ENCODE data around the gene ACKR1.

The ACKR1 gene

GRCh38 chr1:159204161-159205141, at the start of gene ACKR1:
Gene ACKR1 (plus strand): TSS chr1:159204875. CDS start chr1:159204960, 85 bp downstream.
- no peak for DNase-seq

DNA sequence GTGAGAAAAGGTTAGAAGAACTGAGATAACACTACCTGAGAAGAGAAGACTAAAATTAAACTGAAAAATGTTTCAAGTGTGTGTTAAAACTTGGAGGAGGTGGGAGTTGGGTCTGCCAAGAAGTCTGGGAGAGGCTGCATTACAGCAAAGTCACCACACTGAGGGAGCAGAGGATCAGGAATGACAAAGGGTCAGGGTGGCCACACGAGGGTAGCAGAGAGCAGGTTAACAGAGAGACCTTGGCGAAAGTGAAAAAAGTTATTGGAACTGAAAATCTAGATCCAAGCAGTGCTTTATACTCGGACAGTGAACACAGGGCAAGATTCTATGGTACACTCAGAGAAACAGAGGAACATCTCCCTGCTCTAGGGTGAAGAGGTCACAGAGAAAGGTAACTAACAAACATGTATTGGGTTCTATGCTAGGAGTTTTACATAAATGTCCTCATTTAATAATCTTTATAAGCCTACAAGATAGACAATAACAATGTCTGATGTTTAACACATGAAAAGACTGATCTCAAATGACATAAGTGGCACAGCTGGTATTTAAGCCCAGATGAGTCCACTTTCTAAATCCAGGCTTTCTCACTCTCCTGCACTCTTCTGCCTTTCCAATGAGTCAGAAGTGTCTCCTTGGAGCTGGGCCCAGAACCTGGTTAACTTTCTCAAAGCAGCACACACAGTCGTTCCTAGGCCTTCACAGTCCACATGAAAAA, 43.5 kb upstream of the ACKR1 start:
- DNase-seq = peak; percentile 39 to 54

DNA sequence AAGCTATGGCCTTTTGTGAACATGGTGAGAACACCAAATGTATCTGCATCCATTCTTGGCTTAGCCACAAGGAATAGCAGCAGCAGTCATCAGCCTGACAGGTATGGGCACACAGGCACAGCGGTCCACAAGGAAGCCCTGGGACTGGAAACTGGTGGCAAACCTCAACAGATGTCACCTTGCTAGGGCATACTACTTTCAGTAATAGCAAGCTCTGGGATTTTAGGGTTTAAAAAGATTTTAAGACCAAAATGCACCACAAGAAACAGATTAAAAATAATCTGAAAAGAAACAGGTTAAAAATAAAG, 43.0 kb upstream of the ACKR1 start:
- no peak for DNase-seq

DNA sequence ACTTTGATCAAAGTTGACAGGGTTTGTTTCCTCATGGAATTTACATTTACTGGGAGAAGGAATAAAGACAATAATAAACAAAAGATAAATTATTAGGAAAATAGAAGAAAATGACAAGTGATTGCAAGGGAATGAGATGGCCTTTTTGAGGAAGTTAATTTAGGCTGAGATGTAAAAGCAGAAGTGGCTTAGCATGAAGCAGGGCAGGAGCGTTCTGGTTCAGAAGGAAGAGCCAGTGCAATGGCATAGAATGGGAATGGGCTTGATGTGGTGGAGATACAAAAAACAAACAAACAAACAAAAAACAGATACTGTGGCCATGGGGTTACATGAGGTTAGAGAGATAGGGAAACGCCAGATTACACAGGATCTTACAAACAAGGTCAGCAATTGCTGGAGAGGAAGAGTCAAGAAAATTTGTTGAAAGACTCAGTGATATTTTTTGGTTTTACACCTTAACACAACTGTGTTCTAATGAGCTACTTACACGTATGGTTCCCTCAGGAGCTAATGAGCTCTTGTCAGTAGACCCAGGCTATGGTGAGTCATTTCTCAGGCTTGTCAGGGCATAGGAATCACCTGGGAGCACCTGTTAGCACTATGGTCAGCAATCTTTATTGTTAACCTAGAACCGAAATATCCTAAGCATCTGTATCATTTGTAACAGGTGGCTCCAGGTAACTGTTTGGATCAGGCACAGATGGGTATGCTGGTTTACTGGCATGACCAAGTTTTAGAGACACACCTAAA, 42.0 kb upstream of the ACKR1 start:
- no peak for DNase-seq

- DNase-seq = no peak
These were observed 41.0 kb upstream of the ACKR1 start for GRCh38 chr1:159163614-159164228.

DNA sequence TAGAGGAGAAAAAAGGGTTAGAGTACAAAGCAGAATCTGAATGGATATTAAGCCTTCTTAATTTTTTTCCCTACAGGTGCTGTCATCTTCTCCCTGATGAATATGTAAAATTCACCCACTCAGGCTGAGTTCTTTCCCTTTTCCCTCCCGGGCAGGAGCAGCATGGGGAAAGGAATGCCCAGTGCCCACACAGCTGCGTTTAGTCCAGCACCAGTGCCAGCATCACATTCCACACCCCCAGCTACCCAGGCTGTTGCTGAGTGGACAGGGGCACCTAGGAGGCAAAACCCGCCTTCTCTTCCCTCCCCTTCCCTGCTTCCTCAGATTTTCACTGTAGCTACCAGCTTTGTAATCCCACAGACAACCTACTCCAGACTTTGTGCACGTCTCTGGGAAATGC, 36.6 kb upstream of the ACKR1 start:
- DNase-seq = no peak

GRCh38 chr1:159170639-159171038, 34.0 kb upstream of the ACKR1 start:
- no peak for DNase-seq

- no peak for DNase-seq
These were observed 33.4 kb upstream of the ACKR1 start, which contains the start of gene CADM3 for GRCh38 chr1:159171254-159171687. Gene CADM3 (plus strand): TSS chr1:159171615. CDS start chr1:159171766, 151 bp downstream.

GRCh38 chr1:159171688-159172501, 32.8 kb upstream of the ACKR1 start:
- no peak for DNase-seq

- DNase-seq = no peak
These were observed 31.9 kb upstream of the ACKR1 start for GRCh38 chr1:159172614-159173291.

GRCh38 chr1:159173320-159173719, 31.4 kb upstream of the ACKR1 start:
- DNase-seq = no peak

- no peak for DNase-seq
These were observed 29.1 kb upstream of the ACKR1 start for GRCh38 chr1:159175571-159175970.

- no peak for DNase-seq
These were observed 27.3 kb upstream of the ACKR1 start for GRCh38 chr1:159177272-159177907.

- no peak for DNase-seq
These were observed 24.8 kb upstream of the ACKR1 start for GRCh38 chr1:159179906-159180305.

DNA sequence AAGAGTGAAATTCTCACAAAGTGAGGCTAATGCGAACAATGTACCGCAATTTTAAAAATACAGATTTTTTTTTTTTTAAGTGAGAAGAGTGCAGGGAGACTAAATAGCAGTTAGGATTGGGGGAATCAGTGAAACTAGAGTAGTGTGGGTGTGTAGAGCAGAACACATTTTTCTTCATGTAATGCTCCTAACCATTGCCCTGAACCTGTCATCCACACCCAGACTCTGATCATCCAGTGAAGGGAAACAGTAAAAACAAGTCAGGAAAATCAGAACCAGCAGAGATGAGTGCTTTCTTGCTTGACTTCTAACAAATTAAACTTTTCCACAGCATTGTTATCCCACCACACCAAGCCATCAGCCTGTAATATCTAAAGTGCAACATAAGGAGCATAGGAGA, 24.2 kb upstream of the ACKR1 start:
- DNase-seq = no peak

DNA sequence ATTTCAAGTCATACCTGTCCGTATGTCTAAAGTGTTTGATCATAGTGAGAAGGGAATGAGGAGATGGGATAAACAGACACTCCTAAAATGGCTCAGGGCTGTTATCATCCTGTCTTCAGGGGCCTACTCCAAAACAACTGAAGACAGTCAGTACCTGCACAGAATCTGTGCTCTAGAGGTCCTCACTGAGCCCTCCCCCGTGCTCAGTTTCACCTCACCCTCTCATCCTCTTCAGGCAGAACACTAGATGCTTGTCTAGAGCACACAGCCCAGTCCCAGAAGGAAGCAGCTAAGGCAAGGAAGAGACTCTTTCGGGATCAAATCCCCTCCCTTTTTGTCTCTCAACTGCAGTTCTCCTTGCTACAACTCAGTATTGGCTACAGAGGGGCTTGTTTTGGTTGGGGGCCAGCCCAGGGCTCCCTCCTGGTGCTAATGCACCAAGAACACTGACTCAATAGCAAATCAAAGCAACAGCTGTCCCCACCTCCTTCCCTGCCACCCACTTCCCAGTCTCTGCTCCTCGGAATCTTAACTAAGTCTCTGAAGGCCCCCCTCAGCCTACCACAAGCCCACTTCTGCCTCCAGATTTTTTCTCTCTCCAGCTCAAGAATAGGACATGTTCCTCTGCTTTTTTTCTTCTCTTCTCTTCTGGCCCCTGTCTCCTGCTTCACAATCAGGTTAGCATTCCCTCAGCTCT, 23.2 kb upstream of the ACKR1 start:
- DNase-seq = no peak

DNA sequence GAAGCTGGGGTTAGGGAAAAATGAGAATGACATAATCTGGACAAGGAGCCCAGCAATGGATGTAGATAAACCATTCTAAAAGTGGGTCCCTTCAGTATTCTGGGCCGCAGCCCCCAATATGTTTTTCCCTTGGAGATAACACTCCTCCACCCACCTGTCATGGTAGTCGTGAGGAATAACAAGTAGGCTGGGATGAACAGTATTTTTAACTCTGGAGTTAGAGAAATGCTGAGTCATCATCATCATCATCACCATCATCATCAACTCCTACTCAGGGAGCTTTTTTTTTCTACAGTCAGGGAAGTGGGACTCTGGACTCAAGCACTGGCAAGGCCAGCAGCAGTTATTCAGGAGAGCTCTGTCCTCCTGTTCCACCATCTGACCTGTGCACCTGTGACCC, 20.5 kb upstream of the ACKR1 start:
- no peak for DNase-seq

GRCh38 chr1:159185121-159185520, 19.6 kb upstream of the ACKR1 start:
- DNase-seq = no peak

- no peak for DNase-seq
These were observed 17.6 kb upstream of the ACKR1 start for GRCh38 chr1:159187033-159187432.
